LNCAP (cell line): ENCODE data around the gene GPR78.

Experiments
- CTCF ChIP-seq: fragments of 450-650 bp; IDR thresholded peaks from 2 replicates; pipeline ENCODE4 v1.5.1; 2017; ENCODE audit warnings: mild to moderate bottlenecking

Gene GPR78

GRCh38 chr4:8559524-8560264, 20.5 kb upstream of the GPR78 start:
- TF ChIP-seq CTCF: no peak

DNA sequence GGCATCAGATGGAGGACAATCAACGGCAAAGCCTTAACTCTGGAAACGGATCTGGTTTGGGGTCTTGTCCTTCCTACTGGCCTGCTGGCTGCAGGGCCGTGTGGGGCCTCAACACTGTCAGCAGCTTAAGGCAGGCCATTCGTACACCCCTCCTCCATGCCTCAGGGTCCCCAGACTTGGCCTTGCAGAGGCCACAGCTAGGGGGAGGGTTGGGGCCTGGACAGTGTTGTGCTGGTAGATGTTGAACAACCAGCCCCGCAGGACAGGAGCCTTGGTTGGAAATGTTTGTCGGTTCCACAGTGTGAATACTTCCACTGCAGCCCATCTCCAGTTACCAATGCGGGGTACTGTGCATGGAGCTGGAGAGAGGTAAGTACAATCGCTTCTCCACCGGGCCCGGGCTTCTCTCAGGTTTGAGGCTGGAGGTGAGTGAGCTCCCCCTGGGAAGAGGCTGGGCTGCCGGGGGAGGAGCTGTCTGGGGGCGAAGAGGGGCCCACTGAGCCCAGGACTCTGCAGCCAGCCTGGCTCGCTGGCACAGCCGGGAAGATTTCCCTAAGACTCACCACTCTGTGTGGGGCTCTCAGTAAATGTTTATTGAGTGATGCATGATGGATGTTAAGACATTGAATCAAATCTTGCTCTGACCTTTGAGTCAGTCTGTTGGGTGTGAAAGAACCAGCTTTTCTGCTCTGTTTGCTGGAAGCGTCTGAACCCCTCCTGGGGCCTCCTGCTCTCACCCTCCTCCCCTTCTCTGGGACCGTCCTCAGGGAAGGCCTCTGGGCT, 19.7 kb upstream of the GPR78 start:
- no peak for TF ChIP-seq CTCF

DNA sequence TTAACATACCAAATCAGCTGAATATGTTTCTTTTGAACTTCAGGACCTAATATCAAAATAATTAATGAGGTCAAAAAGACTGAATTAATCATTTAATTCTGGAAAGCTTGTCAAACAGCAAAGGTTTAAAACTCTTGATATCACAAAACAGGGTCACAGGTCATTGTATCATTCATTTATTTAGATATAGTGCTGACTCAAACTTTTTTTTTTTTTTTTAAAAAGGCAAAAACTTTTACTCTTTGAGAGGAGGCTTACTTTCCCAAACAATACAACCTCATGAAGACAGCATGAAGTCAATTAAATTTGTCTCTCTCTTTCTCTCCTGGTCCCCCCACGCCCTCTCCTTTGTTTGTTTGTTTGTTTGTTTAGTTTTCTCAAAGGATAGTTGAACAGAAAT, 15.6 kb upstream of the GPR78 start:
- TF ChIP-seq CTCF: no peak

DNA sequence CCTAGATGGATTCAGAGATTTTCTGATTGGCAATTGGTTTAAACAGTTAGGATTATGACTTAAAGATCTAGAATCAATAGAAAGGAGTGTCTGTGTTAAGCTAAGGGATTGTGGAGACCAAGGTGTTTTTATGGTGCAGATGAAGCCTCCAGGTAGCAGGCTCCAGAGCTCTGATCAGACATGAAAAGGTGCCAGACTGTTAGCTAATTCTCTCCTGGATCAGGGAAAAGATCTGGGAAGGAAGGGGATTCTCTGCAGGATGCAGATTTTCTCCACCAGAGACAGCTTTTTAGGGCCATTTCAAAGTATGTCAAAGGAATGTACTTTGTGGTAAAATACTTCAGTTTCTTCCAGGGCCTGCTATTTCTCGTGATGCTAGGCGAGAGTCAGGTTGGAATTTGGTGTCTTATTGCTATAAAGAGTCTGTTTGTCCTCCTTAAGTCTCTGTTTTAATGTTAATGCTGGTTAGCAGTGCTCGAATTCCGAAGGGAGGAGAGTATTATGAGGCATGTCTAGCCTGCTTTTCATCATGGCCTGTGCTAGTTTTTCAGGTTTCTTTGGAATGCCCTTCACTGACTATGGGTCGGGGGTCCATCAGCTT, 12.0 kb upstream of the GPR78 start:
- no peak for TF ChIP-seq CTCF

DNA sequence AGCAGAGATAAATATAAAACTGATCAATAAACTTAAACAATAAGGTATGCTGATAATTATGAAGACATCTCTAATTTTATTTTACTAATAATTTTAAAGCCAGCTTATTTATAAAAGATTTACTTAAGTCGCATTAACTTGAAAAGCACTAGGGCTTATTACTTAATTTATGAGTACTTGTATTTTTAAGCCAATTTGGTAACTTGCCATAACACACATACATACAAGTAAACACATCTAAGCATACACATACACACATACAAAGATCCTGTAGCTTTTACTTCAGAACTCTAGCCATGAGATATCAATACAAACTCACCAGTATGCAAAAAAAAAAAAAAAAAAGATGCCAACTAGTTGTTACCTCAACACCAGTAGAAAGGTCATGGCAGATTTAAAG, 10.0 kb upstream of the GPR78 start:
- no peak for TF ChIP-seq CTCF

GRCh38 chr4:8571702-8572685, 8.2 kb upstream of the GPR78 start:
- TF ChIP-seq CTCF: no peak

- TF ChIP-seq CTCF: no peak
These were observed 6.9 kb upstream of the GPR78 start for GRCh38 chr4:8573266-8573665.
